ENCODE measurements around the gene EVC2. TPM values are rescaled to one million over a fixed set of nuclear protein-coding genes. Genes with fewer than 3 reads are reported as not detected.

The EVC2 gene
- total and polyA plus RNA-seq, 2 of the 4 experiments (the other 2 are of a cell fraction): 2.7 to 5.9 TPM

- no peak overlapping the region; the same call in 1 of the 2 replicates for H4K5ac ChIP-seq (ENCODE audit: low read depth, low read length)
- H2BK15ac ChIP-seq (ENCODE audit: low read depth, low read length): peak overlapping the region; percentile 74; the same call in 1 of the 3 replicates
- ATAC-seq (ENCODE audit: low read depth) (peak; percentile 78), DNase-seq (peak; percentile 87)
- H3K23ac ChIP-seq (ENCODE audit: low read depth, low read length): peak overlapping the region; percentile 58; the same call in 1 of the 2 replicates
- peaks cover 3 to 9% of the 10 kb centered on the region in 2 experiments; a peak in 2 of 4 replicates for H3K79me1 ChIP-seq (ENCODE audit: low read depth in 1 of 2, low read length in 2 of 2)
- in situ Hi-C loops (cut with MboI; ENCODE audit: low sequenced_read_pairs): no loop called here
- H3K36me3 ChIP-seq (ENCODE audit: control insufficient read depth, insufficient read depth, low read length): peaks cover 26% of the 10 kb centered on the region
- peaks cover 15% of the 10 kb centered on the region for H3K4me1 ChIP-seq (ENCODE audit: control insufficient read depth, insufficient read depth, low read length)
- H2AFZ ChIP-seq (replicated peaks; ENCODE audit: low read length, poor library complexity): peak overlapping the region; percentile 60
- no peaks in the 10 kb centered on the region; the same call in 1 of the 2 replicates for H3K9me3 ChIP-seq (ENCODE audit: control insufficient read depth, insufficient read depth, low read length)
- peak overlapping the region; percentile 83 for H3K4ac ChIP-seq (ENCODE audit: low read depth, low read length)
- POLR2A ChIA-PET (ENCODE audit: unreplicated experiment): no interaction called here
- TF ChIP-seq NFE2L2 (IDR thresholded peaks at IDR 0.05; ENCODE audit: low read depth, low read length): no peak
- TF ChIP-seq CTCF (conservative IDR thresholded peaks at IDR 0.05; ENCODE audit: low read depth, low read length): no peak
- no peak for TF ChIP-seq MXI1 (IDR thresholded peaks at IDR 0.05; ENCODE audit: borderline replicate concordance, low read depth, low read length)
- TF ChIP-seq MAZ (IDR thresholded peaks at IDR 0.05; ENCODE audit: borderline replicate concordance, low read depth, low read length): no peak
- TF ChIP-seq USF2 (IDR thresholded peaks at IDR 0.05; ENCODE audit: low read depth, low read length): no peak
- peak; percentile 48; the same call in 1 of the 2 replicates for TF ChIP-seq FOS (IDR thresholded peaks at IDR 0.05; ENCODE audit: low read depth, low read length)
- peak; percentile 50 for TF ChIP-seq RCOR1 (IDR thresholded peaks at IDR 0.05; ENCODE audit: insufficient replicate concordance, low read length)
- no peak for TF ChIP-seq CHD1 (IDR thresholded peaks at IDR 0.05; ENCODE audit: low read depth, low read length)
- TF ChIP-seq RAD21 (IDR thresholded peaks at IDR 0.05; ENCODE audit: low read length): no peak
- TF ChIP-seq CEBPB (IDR thresholded peaks at IDR 0.05; ENCODE audit: low read depth, low read length): no peak
- TF ChIP-seq SMC3 (IDR thresholded peaks at IDR 0.05; ENCODE audit: low read depth, low read length): no peak
- TF ChIP-seq BHLHE40 (IDR thresholded peaks at IDR 0.05; ENCODE audit: low read depth, low read length): 0 out of 2 replicates have a peak, but pooled peaks have one; percentile 29
- TF ChIP-seq MAFK (IDR thresholded peaks at IDR 0.05; ENCODE audit: low read depth, low read length): no peak
- H2AK9ac ChIP-seq (replicated peaks; ENCODE audit: low read depth, low read length, poor library complexity): peak overlapping the region; percentile 35
- H3K9ac ChIP-seq (ENCODE audit: low read depth, low read length): no peak overlapping the region
- 0% methylated on average over 2 of the region's 7 CpGs; no CpG with 5 or more reads in 1 of the 2 experiments for WGBS, 2 experiments (ENCODE audit: extremely low coverage in 2 of 2, insufficient read length in 1 of 2)
- dilution Hi-C loops (cut with HindIII; ENCODE audit: low sequenced_read_pairs, unreplicated experiment): no loop called here
- H3K4me3 ChIP-seq (ENCODE audit: insufficient read depth, low read depth, low read length): no peak overlapping the region
- H2BK20ac ChIP-seq (ENCODE audit: low read depth, low read length): peak overlapping the region; percentile 83; the same call in 1 of the 2 replicates
- peaks cover 17% of the 10 kb centered on the region for H3K9me1 ChIP-seq (ENCODE audit: insufficient read depth, low read length)
- H3K4me2 ChIP-seq (ENCODE audit: low read depth, low read length): no peak overlapping the region
- CTCF ChIA-PET: no interaction called here
- no peaks in the 10 kb centered on the region for H4K20me1 ChIP-seq (ENCODE audit: insufficient read depth, low read length)
- H2BK5ac ChIP-seq (ENCODE audit: low read depth, low read length, poor library complexity, severe bottlenecking): peak overlapping the region; percentile 84
- no peak overlapping the region for H2AK5ac ChIP-seq (ENCODE audit: low read depth, low read length)
- H4K8ac ChIP-seq (ENCODE audit: low read depth in 2 of 2, low read length in 2 of 2): peak overlapping the region; percentile 22 to 86; a peak in 3 of 4 replicates
- peak overlapping the region; percentile 30; the same call in 1 of the 2 replicates for H3K56ac ChIP-seq (ENCODE audit: extremely low read depth, insufficient read depth, low read length)
- H3K27ac ChIP-seq (ENCODE audit: insufficient read depth, low read length): no peak overlapping the region
- intact Hi-C loops (cut with micrococcal nuclease): loop anchor here (5.0 kb wide), 2 partner anchors 156 to 599 kb away; no protein-coding TSS in a partner anchor
- no peaks in the 10 kb centered on the region for H3K27me3 ChIP-seq (ENCODE audit: control insufficient read depth, insufficient read depth, low read length)
- H3K14ac ChIP-seq (replicated peaks; ENCODE audit: low read depth, low read length): peak overlapping the region; percentile 65; the same call in 1 of the 2 replicates
- H2BK120ac ChIP-seq (ENCODE audit: low read depth, low read length): peak overlapping the region; percentile 92
- H4K91ac ChIP-seq (ENCODE audit: insufficient read depth, low read depth, low read length): peak overlapping the region; percentile 78; the same call in 1 of the 2 replicates
- H3K18ac ChIP-seq (ENCODE audit: low read depth, low read length): no peak overlapping the region; the same call in 1 of the 2 replicates
- BruUV-seq (replicated peaks): no TSS peak
Measured at GRCh38 chr4:5635826-5636195, 72.5 kb downstream of the EVC2 start.

Measured in IMR-90 (cell line).